H1 (cell line): ENCODE data around the gene HOXC11. TPM values are rescaled to one million over a fixed set of nuclear protein-coding genes. Genes with fewer than 3 reads are reported as not detected.

Experiments
- BRCA1 ChIP-seq: IDR thresholded peaks from 2 replicates; pipeline ENCODE4 v1.6.1; 2012; ENCODE audit warnings: low read depth, low read length, improper control_type of control experiment
- EZH2 ChIP-seq: fragments of 200-600 bp; sonication (generic); IDR thresholded peaks from 2 replicates; pipeline ENCODE4 v1.7.1; 2012; ENCODE audit warnings: low read depth, mild to moderate bottlenecking, moderate library complexity, low read length, inconsistent platforms; ENCODE audit not compliant: severe bottlenecking
- JUN ChIP-seq: IDR thresholded peaks from 2 replicates; pipeline ENCODE4 v1.6.1; 2011; ENCODE audit warnings: low read depth, mild to moderate bottlenecking, improper control_type of control experiment, low read length
- POU5F1 ChIP-seq: IDR thresholded peaks from 2 replicates; pipeline ENCODE4 v1.6.1; 2011; ENCODE audit warnings: low read depth, mild to moderate bottlenecking, low read length, moderate library complexity
- RXRA ChIP-seq: IDR thresholded peaks from 2 replicates; pipeline ENCODE4 v1.6.1; 2011; ENCODE audit warnings: low read depth, mild to moderate bottlenecking, low read length, moderate library complexity; ENCODE audit not compliant: insufficient read depth
- SIRT6 ChIP-seq: IDR thresholded peaks from one replicate; pipeline ENCODE4 v1.7.1; 2012; ENCODE audit warnings: low read length, inconsistent platforms
- SP1 ChIP-seq: IDR thresholded peaks from 2 replicates; pipeline ENCODE4 v1.6.1; 2011; ENCODE audit warnings: low read depth, low read length
- TBP ChIP-seq: IDR thresholded peaks from 2 replicates; pipeline ENCODE4 v1.6.1; 2011; ENCODE audit warnings: low read depth, low read length, improper control_type of control experiment
- polyA plus RNA-seq, 7 experiments: library from polyadenylated mRNA; depleted of rRNA in 3 of 7; stranded (reverse) in 5 of 7; unstranded in 2 of 7; fragments of >200 nt in 5 of 7; fragments of 200-250 nt in 2 of 7; gene quantifications; 1 replicate in 5 of 7; 2 replicates in 1 of 7; 4 replicates in 1 of 7; pipeline versions ENCODE4 v1.2.1 to v1.2.3, GENCODE V29; 2011 to 2013; ENCODE audit warnings: missing spikeins in 2 of 7, mixed read lengths in 2 of 7
- total RNA-seq: library from RNA; stranded (reverse); fragmentation: NEBNext Ultra II Directional; extraction: Animal tissue kit (Norgen Biotek cat#: 25700); gene quantifications from 2 replicates; pipeline ENCODE4 v1.2.1, GENCODE V29; 2021
- TF ChIP-seq, protein P1 (sequence below): fragments of 300-600 bp; sonication (generic); IDR thresholded peaks from 2 replicates; pipeline ENCODE4 v1.7.1; 2012; ENCODE audit warnings: low read length, moderate library complexity, mild to moderate bottlenecking, inconsistent platforms; ENCODE audit not compliant: insufficient replicate concordance
- TF ChIP-seq, protein P2 (sequence below): IDR thresholded peaks from 2 replicates; pipeline ENCODE4 v1.6.1; 2011; ENCODE audit warnings: low read length, improper control_type of control experiment

Gene HOXC11
- total and polyA plus RNA-seq, 2 of the 8 experiments (the other 6 are each of a cell fraction or from before 2014, with no cell fraction given) = not detected

DNA sequence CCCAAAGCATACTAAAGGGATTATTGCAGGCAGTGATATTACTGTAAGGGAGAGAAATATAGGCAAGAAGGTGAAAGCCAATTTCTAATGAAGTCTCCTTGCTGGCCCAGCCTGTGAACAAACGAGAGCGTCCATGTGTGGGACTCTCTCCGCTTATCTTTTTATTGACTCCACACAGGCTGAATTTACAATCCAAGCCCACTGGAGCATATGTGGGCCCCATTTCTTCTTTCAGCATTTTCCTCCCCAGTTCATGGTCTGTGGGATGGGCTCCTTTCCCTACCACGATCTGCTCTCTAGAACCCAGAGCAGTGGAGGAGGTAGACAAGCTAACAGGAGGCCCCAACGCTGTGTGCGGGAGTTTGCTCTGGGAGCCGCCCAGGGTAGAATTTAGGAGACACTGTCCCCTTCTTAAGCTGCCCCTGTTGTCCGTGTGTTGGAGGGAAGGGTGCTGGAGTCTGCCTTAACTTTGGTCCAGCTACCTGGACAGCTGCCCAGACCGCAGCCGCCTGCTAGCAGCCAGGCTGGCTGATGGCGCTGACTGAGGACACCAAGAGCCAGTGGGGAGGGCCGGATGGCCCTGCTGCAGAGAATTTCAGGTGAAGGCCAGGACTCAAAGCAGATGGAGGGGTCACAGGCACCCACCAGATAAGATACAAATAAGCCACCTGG is 3.2 kb upstream of the HOXC11 start (continued):
- TF ChIP-seq, protein P1, sequence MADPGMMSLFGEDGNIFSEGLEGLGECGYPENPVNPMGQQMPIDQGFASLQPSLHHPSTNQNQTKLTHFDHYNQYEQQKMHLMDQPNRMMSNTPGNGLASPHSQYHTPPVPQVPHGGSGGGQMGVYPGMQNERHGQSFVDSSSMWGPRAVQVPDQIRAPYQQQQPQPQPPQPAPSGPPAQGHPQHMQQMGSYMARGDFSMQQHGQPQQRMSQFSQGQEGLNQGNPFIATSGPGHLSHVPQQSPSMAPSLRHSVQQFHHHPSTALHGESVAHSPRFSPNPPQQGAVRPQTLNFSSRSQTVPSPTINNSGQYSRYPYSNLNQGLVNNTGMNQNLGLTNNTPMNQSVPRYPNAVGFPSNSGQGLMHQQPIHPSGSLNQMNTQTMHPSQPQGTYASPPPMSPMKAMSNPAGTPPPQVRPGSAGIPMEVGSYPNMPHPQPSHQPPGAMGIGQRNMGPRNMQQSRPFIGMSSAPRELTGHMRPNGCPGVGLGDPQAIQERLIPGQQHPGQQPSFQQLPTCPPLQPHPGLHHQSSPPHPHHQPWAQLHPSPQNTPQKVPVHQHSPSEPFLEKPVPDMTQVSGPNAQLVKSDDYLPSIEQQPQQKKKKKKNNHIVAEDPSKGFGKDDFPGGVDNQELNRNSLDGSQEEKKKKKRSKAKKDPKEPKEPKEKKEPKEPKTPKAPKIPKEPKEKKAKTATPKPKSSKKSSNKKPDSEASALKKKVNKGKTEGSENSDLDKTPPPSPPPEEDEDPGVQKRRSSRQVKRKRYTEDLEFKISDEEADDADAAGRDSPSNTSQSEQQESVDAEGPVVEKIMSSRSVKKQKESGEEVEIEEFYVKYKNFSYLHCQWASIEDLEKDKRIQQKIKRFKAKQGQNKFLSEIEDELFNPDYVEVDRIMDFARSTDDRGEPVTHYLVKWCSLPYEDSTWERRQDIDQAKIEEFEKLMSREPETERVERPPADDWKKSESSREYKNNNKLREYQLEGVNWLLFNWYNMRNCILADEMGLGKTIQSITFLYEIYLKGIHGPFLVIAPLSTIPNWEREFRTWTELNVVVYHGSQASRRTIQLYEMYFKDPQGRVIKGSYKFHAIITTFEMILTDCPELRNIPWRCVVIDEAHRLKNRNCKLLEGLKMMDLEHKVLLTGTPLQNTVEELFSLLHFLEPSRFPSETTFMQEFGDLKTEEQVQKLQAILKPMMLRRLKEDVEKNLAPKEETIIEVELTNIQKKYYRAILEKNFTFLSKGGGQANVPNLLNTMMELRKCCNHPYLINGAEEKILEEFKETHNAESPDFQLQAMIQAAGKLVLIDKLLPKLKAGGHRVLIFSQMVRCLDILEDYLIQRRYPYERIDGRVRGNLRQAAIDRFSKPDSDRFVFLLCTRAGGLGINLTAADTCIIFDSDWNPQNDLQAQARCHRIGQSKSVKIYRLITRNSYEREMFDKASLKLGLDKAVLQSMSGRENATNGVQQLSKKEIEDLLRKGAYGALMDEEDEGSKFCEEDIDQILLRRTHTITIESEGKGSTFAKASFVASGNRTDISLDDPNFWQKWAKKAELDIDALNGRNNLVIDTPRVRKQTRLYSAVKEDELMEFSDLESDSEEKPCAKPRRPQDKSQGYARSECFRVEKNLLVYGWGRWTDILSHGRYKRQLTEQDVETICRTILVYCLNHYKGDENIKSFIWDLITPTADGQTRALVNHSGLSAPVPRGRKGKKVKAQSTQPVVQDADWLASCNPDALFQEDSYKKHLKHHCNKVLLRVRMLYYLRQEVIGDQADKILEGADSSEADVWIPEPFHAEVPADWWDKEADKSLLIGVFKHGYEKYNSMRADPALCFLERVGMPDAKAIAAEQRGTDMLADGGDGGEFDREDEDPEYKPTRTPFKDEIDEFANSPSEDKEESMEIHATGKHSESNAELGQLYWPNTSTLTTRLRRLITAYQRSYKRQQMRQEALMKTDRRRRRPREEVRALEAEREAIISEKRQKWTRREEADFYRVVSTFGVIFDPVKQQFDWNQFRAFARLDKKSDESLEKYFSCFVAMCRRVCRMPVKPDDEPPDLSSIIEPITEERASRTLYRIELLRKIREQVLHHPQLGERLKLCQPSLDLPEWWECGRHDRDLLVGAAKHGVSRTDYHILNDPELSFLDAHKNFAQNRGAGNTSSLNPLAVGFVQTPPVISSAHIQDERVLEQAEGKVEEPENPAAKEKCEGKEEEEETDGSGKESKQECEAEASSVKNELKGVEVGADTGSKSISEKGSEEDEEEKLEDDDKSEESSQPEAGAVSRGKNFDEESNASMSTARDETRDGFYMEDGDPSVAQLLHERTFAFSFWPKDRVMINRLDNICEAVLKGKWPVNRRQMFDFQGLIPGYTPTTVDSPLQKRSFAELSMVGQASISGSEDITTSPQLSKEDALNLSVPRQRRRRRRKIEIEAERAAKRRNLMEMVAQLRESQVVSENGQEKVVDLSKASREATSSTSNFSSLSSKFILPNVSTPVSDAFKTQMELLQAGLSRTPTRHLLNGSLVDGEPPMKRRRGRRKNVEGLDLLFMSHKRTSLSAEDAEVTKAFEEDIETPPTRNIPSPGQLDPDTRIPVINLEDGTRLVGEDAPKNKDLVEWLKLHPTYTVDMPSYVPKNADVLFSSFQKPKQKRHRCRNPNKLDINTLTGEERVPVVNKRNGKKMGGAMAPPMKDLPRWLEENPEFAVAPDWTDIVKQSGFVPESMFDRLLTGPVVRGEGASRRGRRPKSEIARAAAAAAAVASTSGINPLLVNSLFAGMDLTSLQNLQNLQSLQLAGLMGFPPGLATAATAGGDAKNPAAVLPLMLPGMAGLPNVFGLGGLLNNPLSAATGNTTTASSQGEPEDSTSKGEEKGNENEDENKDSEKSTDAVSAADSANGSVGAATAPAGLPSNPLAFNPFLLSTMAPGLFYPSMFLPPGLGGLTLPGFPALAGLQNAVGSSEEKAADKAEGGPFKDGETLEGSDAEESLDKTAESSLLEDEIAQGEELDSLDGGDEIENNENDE = no peak
- TF ChIP-seq RXRA (no peak), TBP (no peak), EZH2 (peak; percentile 81), BRCA1 (no peak), SIRT6 (no peak), SP1 (no peak), JUN (no peak), POU5F1 (no peak)
- TF ChIP-seq, protein P2, sequence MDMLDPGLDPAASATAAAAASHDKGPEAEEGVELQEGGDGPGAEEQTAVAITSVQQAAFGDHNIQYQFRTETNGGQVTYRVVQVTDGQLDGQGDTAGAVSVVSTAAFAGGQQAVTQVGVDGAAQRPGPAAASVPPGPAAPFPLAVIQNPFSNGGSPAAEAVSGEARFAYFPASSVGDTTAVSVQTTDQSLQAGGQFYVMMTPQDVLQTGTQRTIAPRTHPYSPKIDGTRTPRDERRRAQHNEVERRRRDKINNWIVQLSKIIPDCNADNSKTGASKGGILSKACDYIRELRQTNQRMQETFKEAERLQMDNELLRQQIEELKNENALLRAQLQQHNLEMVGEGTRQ = no peak
